Mesenchymal stem cell (in vitro differentiated cells and primary cell): ENCODE data around the gene NME2.

Source experiments
- DNase-seq: peaks from one replicate; pipeline ENCODE4 v3.0.0-alpha.2; 2013
- H2AFZ ChIP-seq: one replicate; pipeline ENCODE4 v1.6.1; 2013; ENCODE audit warnings: low read depth, mild to moderate bottlenecking, control low read depth, inconsistent platforms, low read length, moderate library complexity
- H2AK5ac ChIP-seq: 2 replicates; pipeline ENCODE4 v1.6.1; 2013; ENCODE audit warnings: low read length, moderate library complexity, mild to moderate bottlenecking, inconsistent platforms; ENCODE audit not compliant: severe bottlenecking
- H2BK120ac ChIP-seq: one replicate; pipeline ENCODE4 v1.6.1; 2013; ENCODE audit warnings: low read depth, mild to moderate bottlenecking, inconsistent platforms, low read length, moderate library complexity
- H2BK12ac ChIP-seq, 2 experiments: one replicate each; pipeline ENCODE4 v1.6.1; 2013; ENCODE audit warnings: inconsistent platforms in 2 of 2, low read length in 2 of 2, mild to moderate bottlenecking in 2 of 2, moderate library complexity in 2 of 2, control low read depth in 1 of 2
- H2BK15ac ChIP-seq: one replicate; pipeline ENCODE4 v1.6.1; 2013; ENCODE audit warnings: mild to moderate bottlenecking, low read depth, inconsistent platforms; ENCODE audit not compliant: poor library complexity, severe bottlenecking
- H2BK5ac ChIP-seq: 2 replicates; pipeline ENCODE4 v1.6.1; 2013; ENCODE audit warnings: low read depth, mild to moderate bottlenecking, low read length, control low read depth, inconsistent platforms; ENCODE audit not compliant: poor library complexity, severe bottlenecking
- H3K14ac ChIP-seq, 2 experiments: one replicate each; pipeline ENCODE4 v1.6.1; 2013; ENCODE audit warnings: inconsistent platforms in 2 of 2, low read length in 2 of 2, control low read depth in 1 of 2, mild to moderate bottlenecking in 1 of 2, moderate library complexity in 1 of 2
- H3K18ac ChIP-seq, 2 experiments: one replicate each; pipeline ENCODE4 v1.6.1; 2013; ENCODE audit warnings: inconsistent platforms in 2 of 2, low read length in 2 of 2, control low read depth in 1 of 2, low read depth in 1 of 2, mild to moderate bottlenecking in 1 of 2
- H3K23ac ChIP-seq, 2 experiments: one replicate each; pipeline ENCODE4 v1.6.1; 2013; ENCODE audit warnings: inconsistent platforms in 2 of 2, low read length in 2 of 2, mild to moderate bottlenecking in 2 of 2, moderate library complexity in 2 of 2, control low read depth in 1 of 2
- H3K27ac ChIP-seq: 2 replicates; pipeline ENCODE4 v1.5.1; 2013; ENCODE audit warnings: mild to moderate bottlenecking, moderate library complexity, low read length, control low read depth, inconsistent platforms; ENCODE audit not compliant: poor library complexity, severe bottlenecking
- H3K27me3 ChIP-seq, 2 experiments: 2 replicates each; pipeline versions ENCODE4 v1.6.1 to v1.7.0; 2013; ENCODE audit warnings: low read length in 2 of 2, mild to moderate bottlenecking in 2 of 2, moderate library complexity in 2 of 2, control low read depth in 1 of 2, inconsistent platforms in 1 of 2; ENCODE audit not compliant: control insufficient read depth in 1 of 2, insufficient read depth in 1 of 2
- H3K36me3 ChIP-seq, 2 experiments: 2 replicates each; pipeline versions ENCODE4 v1.6.1 to v1.7.0; 2013; ENCODE audit warnings: low read length in 2 of 2, control low read depth in 1 of 2, inconsistent platforms in 1 of 2, low read depth in 1 of 2, mild to moderate bottlenecking in 1 of 2; ENCODE audit not compliant: insufficient read depth in 2 of 2, control insufficient read depth in 1 of 2
- H3K4ac ChIP-seq, 2 experiments: one replicate each; pipeline ENCODE4 v1.6.1; 2013; ENCODE audit warnings: inconsistent platforms in 2 of 2, low read length in 2 of 2, mild to moderate bottlenecking in 2 of 2, moderate library complexity in 2 of 2, control low read depth in 1 of 2, low read depth in 1 of 2
- H3K4me1 ChIP-seq: 2 replicates; pipeline ENCODE4 v1.6.1; 2013; ENCODE audit warnings: low read depth, low read length, control low read depth; ENCODE audit not compliant: control insufficient read depth, insufficient read depth
- H3K4me2 ChIP-seq: 2 replicates; pipeline ENCODE4 v1.6.1; 2013; ENCODE audit warnings: low read length, mild to moderate bottlenecking, inconsistent platforms; ENCODE audit not compliant: poor library complexity, severe bottlenecking
- H3K4me3 ChIP-seq, 2 experiments: 2 replicates each; pipeline versions ENCODE4 v1.5.1 to v1.7.0; 2013; ENCODE audit warnings: low read length in 2 of 2, mild to moderate bottlenecking in 2 of 2, control low read depth in 1 of 2, low read depth in 1 of 2; ENCODE audit not compliant: insufficient read depth in 1 of 2
- H3K79me1 ChIP-seq: replicated peaks from 2 replicates; pipeline ENCODE4 v1.6.1; 2013; ENCODE audit warnings: mild to moderate bottlenecking, control low read depth, low read length, inconsistent platforms; ENCODE audit not compliant: poor library complexity, severe bottlenecking
- H3K9ac ChIP-seq: 2 replicates; pipeline ENCODE4 v1.7.0; 2013; ENCODE audit warnings: mild to moderate bottlenecking, low read length, moderate library complexity
- H3K9me3 ChIP-seq: 2 replicates; pipeline ENCODE4 v1.7.0; 2013; ENCODE audit warnings: mild to moderate bottlenecking, low read length; ENCODE audit not compliant: control insufficient read depth
- H4K8ac ChIP-seq: one replicate; pipeline ENCODE4 v1.6.1; 2013; ENCODE audit warnings: inconsistent platforms, mild to moderate bottlenecking, low read length, moderate library complexity
- H4K91ac ChIP-seq: one replicate; pipeline ENCODE4 v1.6.1; 2013; ENCODE audit warnings: mild to moderate bottlenecking, low read length, inconsistent platforms
- WGBS: methylation state at CpG from one replicate; pipeline ENCODE4 v1.1.7; 2013; ENCODE audit warnings: mixed read lengths; 5-methylcytosine and 5-hydroxymethylcytosine counted together

Gene NME2

DNA sequence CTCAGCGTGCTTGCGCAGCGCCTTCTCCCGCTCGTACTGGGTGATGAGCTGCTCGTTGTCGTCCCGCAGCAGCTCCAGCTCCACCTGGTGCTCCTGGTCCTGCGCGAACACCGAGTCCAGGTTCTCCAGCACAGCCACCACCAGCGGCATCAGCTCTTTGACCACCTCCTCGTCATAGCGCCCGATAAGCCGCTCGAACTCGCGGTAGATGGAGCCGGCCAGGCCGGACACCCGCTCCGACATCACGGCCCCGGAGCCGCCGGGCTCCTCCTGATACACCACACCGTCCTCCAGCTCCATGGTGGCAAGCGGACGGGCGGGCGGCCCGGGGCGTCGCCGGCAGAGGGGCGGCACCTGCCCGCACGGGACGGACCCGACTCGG lies 45.9 kb upstream of the NME2 start:
- Histone ChIP-seq H2BK12ac (peak overlapping the region; percentile 5 to 94), H4K8ac (no peak overlapping the region), H4K91ac (peak overlapping the region; percentile 57), H2AFZ (peak overlapping the region; percentile 82), H3K9ac (peak overlapping the region; percentile 96), H2AK5ac (no peak overlapping the region), H3K4me1 (peaks cover 11% of the 10 kb centered on the region), H3K27ac (peak overlapping the region; percentile 87), H2BK5ac (peak overlapping the region; percentile 86), H2BK120ac (peak overlapping the region; percentile 34), H3K36me3 (peaks cover 0 to 2% of the 10 kb centered on the region in 2 experiments), H3K9me3 (no peaks in the 10 kb centered on the region), H3K18ac (peak overlapping the region; percentile 11 to 97), H3K27me3 (no peaks in the 10 kb centered on the region), H2BK15ac (peak overlapping the region; percentile 97), H3K4ac (peak overlapping the region; percentile 81 to 89), H3K4me3 (peak overlapping the region; percentile 98 to 99), H3K14ac (peak overlapping the region in 1 of 2 experiments; percentile 99), H3K23ac (peak overlapping the region in 1 of 2 experiments; percentile 99), H3K4me2 (peak overlapping the region; percentile 73), H3K79me1 (peaks cover 4% of the 10 kb centered on the region)
- WGBS: under 1% methylated on average over 23 of the region's 42 CpGs
- DNase-seq: no peak

DNA sequence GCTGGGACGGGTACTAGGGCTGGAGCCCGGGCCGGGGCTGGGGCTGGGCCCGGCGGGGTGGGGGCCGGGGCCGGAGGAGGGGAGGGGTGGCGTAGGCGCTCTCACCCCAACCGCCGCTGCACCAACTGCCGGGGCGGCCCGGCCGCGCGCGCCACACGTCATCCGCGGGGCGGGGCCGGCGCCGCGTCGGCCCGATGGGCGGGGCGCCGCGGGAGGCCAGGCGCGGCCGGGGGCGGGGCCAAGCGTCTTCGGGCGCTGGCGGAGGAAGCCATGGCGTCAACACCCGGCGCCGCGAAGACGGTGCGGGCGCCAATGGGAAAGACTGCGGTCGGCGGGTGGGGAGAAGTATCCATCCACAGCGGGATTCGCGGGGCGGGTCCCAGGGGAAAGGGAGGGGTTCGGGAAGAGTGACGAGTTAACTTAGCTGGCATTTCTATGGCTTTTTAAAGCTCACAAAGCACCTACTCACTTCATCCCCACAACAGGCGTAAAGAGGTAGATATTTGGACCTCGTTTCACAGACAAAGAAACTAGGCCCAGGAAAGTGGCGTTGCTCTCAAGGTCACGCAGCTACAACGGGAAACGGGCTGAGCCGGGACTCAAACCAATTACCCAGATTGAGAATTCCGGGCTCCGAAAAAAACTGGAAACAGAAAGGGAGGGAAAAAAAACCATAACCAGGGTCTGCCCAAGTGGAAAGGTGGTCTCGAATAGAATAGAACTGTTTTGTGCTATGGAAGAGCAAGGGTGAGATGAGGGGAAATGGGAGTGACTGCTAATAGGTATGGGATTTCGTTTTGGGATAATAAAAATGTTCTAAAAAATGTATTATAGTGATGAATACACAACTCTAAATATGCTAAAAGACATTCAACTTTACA lies 45.2 kb upstream of the NME2 start, which contains the start of gene SPAG9:
SPAG9 (minus strand) TSS at position 130 of the 881 bp plus-strand sequence. CDS start 212 bp downstream, outside the sequence.
- Histone ChIP-seq H4K8ac (peak within 1 kb of the TSS; percentile 70), H3K18ac (peak within 1 kb of the TSS; percentile 90 to 97), H4K91ac (peak within 1 kb of the TSS; percentile 57), H3K14ac (peak within 1 kb of the TSS in 1 of 2 experiments; percentile 99), H3K4me2 (peak within 1 kb of the TSS; percentile 79), H2AFZ (peak within 1 kb of the TSS; percentile 82), H2BK15ac (peak within 1 kb of the TSS; percentile 97), H2BK12ac (peak within 1 kb of the TSS; percentile 5 to 94), H3K4me3 (peak within 1 kb of the TSS; percentile 98 to 99), H3K23ac (peak within 1 kb of the TSS in 1 of 2 experiments; percentile 99), H3K27ac (peak within 1 kb of the TSS; percentile 99), H3K9me3 (no peaks in the 10 kb centered on the region), H3K27me3 (no peaks in the 10 kb centered on the region), H3K4ac (peak within 1 kb of the TSS; percentile 81 to 97), H2BK5ac (peak within 1 kb of the TSS; percentile 86), H3K9ac (peak within 1 kb of the TSS; percentile 99), H2AK5ac (no peak within 1 kb of the TSS), H2BK120ac (peak within 1 kb of the TSS; percentile 65), H3K4me1 (peaks cover 13% of the 10 kb centered on the region), H3K36me3 (peaks cover 0 to 2% of the 10 kb centered on the region in 2 experiments), H3K79me1 (peaks cover 4% of the 10 kb centered on the region)
- WGBS: under 1% methylated on average over 35 of the region's 68 CpGs
- peak; percentile 98 for DNase-seq

DNA sequence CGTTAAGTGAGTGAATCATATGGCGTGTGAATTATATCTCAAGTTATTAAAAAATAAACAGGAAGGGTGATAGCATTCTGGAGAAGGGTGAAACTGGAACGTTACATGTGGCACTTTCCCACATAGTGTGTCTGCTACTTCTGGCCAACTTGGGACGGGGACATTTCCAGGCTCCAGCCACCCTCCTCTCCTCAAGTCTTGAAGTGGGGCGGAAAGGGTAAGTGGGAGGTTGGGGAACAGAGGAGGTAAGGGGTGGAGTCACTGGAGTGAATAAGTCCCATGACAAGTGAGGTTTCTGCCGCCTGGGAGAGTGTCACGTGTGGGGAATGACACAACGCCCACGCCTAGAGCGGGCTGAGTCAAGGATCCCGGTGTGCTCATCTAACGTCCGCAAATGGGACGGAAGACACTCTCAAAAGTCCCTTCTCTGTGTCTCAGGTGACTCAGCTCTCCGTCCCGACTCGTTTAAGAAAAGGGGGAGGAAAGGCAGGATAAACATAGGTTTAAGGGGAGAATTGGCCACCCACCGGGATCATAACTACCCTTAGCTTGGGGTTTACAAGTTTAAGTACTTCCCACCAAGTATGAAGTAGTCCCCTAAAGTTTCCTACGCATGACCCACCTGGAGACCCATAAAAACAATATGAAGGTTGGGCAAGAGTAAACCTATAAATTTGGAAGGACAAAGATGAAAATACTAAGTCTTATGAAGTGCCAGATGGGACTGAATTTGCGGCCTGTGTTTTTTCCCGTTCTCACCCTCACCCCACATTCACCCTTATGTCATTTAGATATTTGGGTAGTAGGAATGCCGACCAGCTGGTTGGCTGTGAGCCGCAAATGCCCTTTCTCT lies 44.4 kb upstream of the NME2 start:
- Histone ChIP-seq H3K27me3 (no peaks in the 10 kb centered on the region), H3K4me2 (peak overlapping the region; percentile 79), H3K9ac (peak overlapping the region; percentile 99), H3K23ac (no peak overlapping the region), H3K4me1 (peaks cover 11% of the 10 kb centered on the region), H3K36me3 (peaks cover 0 to 2% of the 10 kb centered on the region in 2 experiments), H3K79me1 (peaks cover 1% of the 10 kb centered on the region), H4K8ac (peak overlapping the region; percentile 3), H3K14ac (no peak overlapping the region), H2AFZ (peak overlapping the region; percentile 7), H3K9me3 (no peaks in the 10 kb centered on the region), H2BK12ac (peak overlapping the region in 1 of 2 experiments; percentile 24), H2BK15ac (no peak overlapping the region), H3K4ac (peak overlapping the region in 1 of 2 experiments; percentile 42), H2BK5ac (peak overlapping the region; percentile 45), H3K18ac (peak overlapping the region in 1 of 2 experiments; percentile 89), H4K91ac (peak overlapping the region; percentile 6), H3K27ac (peak overlapping the region; percentile 99), H2AK5ac (no peak overlapping the region), H2BK120ac (no peak overlapping the region), H3K4me3 (peak overlapping the region; percentile 34 to 82)
- peak; percentile 99 for DNase-seq
- WGBS: 14% methylated on average over 18 of the region's 23 CpGs
